ENCODE data around the gene TNFAIP2. TPM values are rescaled to one million over a fixed set of nuclear protein-coding genes. Genes with fewer than 3 reads are reported as not detected.
A peak's percentile ranks its signal among the peaks of the same experiment; 100 is the strongest.

TNFAIP2 gene
- total RNA-seq, 2 donors from 2014 or later: 24.5 to 32.2 TPM

- peaks cover 0 to 34% of the 10 kb centered on the region in 2 donors for H3K4me1 ChIP-seq
- H3K4me3 ChIP-seq: no peak overlapping the region
- peaks cover 30% of the 10 kb centered on the region for H3K36me3 ChIP-seq
- no peak for TF ChIP-seq CTCF (IDR thresholded peaks at IDR 0.05)
- H3K9me3 ChIP-seq: no peaks in the 10 kb centered on the region
- H3K27me3 ChIP-seq: no peaks in the 10 kb centered on the region
- DNase-seq (ENCODE audit: low spot score): no peak
- H3K27ac ChIP-seq: no peak overlapping the region
Observed at GRCh38 chr14:103134919-103135318, 11.7 kb downstream of the TNFAIP2 start.

DNA sequence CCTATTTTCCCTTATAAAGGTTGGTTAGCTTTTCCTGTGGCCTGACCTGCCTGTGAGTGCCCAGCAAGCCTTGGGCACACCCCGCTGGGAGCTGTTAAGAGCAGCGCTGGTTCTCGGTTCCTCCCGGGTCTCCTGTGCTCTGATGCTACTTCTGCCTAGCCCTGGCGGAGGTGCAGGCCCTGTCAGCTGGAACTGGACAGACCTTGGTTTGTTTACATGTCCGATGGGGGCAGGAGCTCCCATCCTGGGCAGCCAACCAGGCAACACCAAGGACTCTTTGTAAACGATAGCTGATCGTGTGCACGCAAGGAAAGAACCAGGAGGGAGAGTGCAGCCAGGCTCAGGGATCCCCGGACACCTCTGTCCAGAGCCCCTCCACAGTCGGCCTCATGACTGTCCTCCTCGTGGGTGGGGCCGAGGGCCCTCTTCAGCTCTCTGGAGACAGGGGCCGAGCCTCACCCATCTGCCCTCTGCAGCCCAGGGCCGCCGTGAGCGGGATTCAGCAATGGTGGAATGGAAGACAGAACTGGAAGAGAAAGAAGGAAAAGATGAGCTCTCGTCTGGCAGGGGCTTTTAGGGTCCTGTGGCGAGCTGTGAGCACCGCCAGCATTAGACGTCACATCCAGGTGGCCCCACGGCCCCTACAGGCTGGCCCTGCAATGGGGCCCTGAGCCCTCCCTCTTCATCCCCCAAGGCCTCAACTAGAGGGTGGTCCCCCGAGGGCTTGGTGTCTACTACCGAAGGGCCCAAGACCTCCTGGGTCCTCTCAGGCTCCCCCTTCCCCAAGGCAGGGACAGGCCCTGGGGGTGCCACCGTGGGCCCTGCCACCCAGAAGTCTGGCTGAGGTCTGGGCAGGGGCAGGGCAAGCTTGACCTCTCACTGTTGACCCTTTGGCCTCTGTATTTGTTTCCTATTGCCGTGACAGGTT lies 12.3 kb downstream of the TNFAIP2 start:
- H3K9me3 ChIP-seq: no peaks in the 10 kb centered on the region
- TF ChIP-seq CTCF (IDR thresholded peaks at IDR 0.05): no peak
- peaks cover 0 to 28% of the 10 kb centered on the region in 2 donors for H3K4me1 ChIP-seq
- no peak overlapping the region for H3K4me3 ChIP-seq
- H3K36me3 ChIP-seq: peaks cover 24% of the 10 kb centered on the region
- H3K27me3 ChIP-seq: no peaks in the 10 kb centered on the region
- DNase-seq (ENCODE audit: low spot score): no peak
- H3K27ac ChIP-seq: no peak overlapping the region

- no peak for DNase-seq (ENCODE audit: low spot score)
- no peak for TF ChIP-seq CTCF (IDR thresholded peaks at IDR 0.05)
- Histone ChIP-seq H3K27ac (no peak overlapping the region), H3K9me3 (no peaks in the 10 kb centered on the region), H3K36me3 (peaks cover 23% of the 10 kb centered on the region), H3K4me3 (no peak overlapping the region), H3K4me1 (peaks cover 0 to 21% of the 10 kb centered on the region in 2 donors), H3K27me3 (no peaks in the 10 kb centered on the region)
Observed at GRCh38 chr14:103136388-103137271, 13.4 kb downstream of the TNFAIP2 start.

GRCh38 chr14:103137689-103138300 lies 14.5 kb downstream of the TNFAIP2 start:
- DNase-seq (ENCODE audit: low spot score): no peak
- no peak overlapping the region for H3K4me3 ChIP-seq
- no peak for TF ChIP-seq CTCF (IDR thresholded peaks at IDR 0.05)
- H3K27me3 ChIP-seq: peaks cover 0 to 4% of the 10 kb centered on the region in 2 donors
- no peaks in the 10 kb centered on the region for H3K9me3 ChIP-seq
- peaks cover 21% of the 10 kb centered on the region for H3K36me3 ChIP-seq
- H3K4me1 ChIP-seq: peaks cover 0 to 21% of the 10 kb centered on the region in 2 donors
- no peak overlapping the region for H3K27ac ChIP-seq

- Histone ChIP-seq H3K4me3 (peak overlapping the region in 1 of 2 donors; percentile 39), H3K27ac (no peak overlapping the region), H3K9me3 (no peaks in the 10 kb centered on the region), H3K36me3 (peaks cover 13% of the 10 kb centered on the region), H3K27me3 (peaks cover 0 to 4% of the 10 kb centered on the region in 2 donors), H3K4me1 (peaks cover 0 to 21% of the 10 kb centered on the region in 2 donors)
- no peak for TF ChIP-seq CTCF (IDR thresholded peaks at IDR 0.05)
- no peak for DNase-seq (ENCODE audit: low spot score)
Observed at GRCh38 chr14:103138301-103139131, 15.3 kb downstream of the TNFAIP2 start.

All from right atrium auricular region (tissue), 2 donors.